DOHH2 (cell line): ENCODE measurements around the gene SORL1-AS1.

ENCODE experiments used
- H3F3A ChIP-seq: fragments of 200-600 bp; sonication (generic), shearing (Covaris generic); 2 replicates; pipeline ENCODE4 v1.6.0; 2016; ENCODE audit warnings: antibody characterized with exemption, mild to moderate bottlenecking; ENCODE audit not compliant: control insufficient read depth, insufficient read depth
- H3K27ac ChIP-seq: fragments of 200-600 bp; sonication (generic); 2 replicates; pipeline ENCODE4 v1.5.1; 2014; ENCODE audit warnings: low read depth, mild to moderate bottlenecking, low read length, moderate library complexity
- H3K27me3 ChIP-seq: fragments of 200-600 bp; sonication (generic); 2 replicates; pipeline ENCODE4 v1.6.1; 2014; ENCODE audit warnings: mild to moderate bottlenecking, low read length, mixed read lengths; ENCODE audit not compliant: control insufficient read depth
- H3K36me3 ChIP-seq: fragments of 200-600 bp; sonication (generic); 2 replicates; pipeline ENCODE4 v1.6.1; 2014; ENCODE audit warnings: mild to moderate bottlenecking, low read length, moderate library complexity, mixed read lengths; ENCODE audit not compliant: control insufficient read depth
- H3K4me1 ChIP-seq: fragments of 200-600 bp; sonication (generic); 2 replicates; pipeline ENCODE4 v1.6.1; 2014; ENCODE audit warnings: mild to moderate bottlenecking, low read length, mixed read lengths; ENCODE audit not compliant: control insufficient read depth
- H3K4me2 ChIP-seq: fragments of 200-600 bp; sonication (generic); 2 replicates; pipeline ENCODE4 v1.6.0; 2014; ENCODE audit warnings: mild to moderate bottlenecking, low read length, moderate library complexity
- H3K4me3 ChIP-seq: fragments of 200-600 bp; sonication (generic); 2 replicates; pipeline ENCODE4 v1.5.1; 2014; ENCODE audit warnings: mild to moderate bottlenecking, low read length, mixed read lengths
- H3K79me2 ChIP-seq: fragments of 200-600 bp; sonication (generic); 2 replicates; pipeline ENCODE4 v1.6.1; 2014; ENCODE audit warnings: mild to moderate bottlenecking, low read length, mixed read lengths; ENCODE audit not compliant: control insufficient read depth
- H3K9me2 ChIP-seq: fragments of 200-600 bp; sonication (generic); replicated peaks from 2 replicates; pipeline ENCODE4 v1.6.1; 2014; ENCODE audit warnings: mild to moderate bottlenecking, low read length, mixed read lengths; ENCODE audit not compliant: control insufficient read depth
- H3K9me3 ChIP-seq: fragments of 200-600 bp; sonication (generic); 2 replicates; pipeline ENCODE4 v1.6.1; 2014; ENCODE audit warnings: antibody characterized with exemption, low read length, mixed read lengths; ENCODE audit not compliant: control insufficient read depth, insufficient read depth
- H4K20me1 ChIP-seq: fragments of 200-600 bp; sonication (generic); 2 replicates; pipeline ENCODE4 v1.6.0; 2014; ENCODE audit warnings: low read depth, mild to moderate bottlenecking, antibody characterized with exemption, low read length, moderate library complexity; ENCODE audit not compliant: control insufficient read depth, insufficient read depth
- EZH2phosphoT487 ChIP-seq: fragments of 200-600 bp; sonication (generic); IDR thresholded peaks from 2 replicates; pipeline ENCODE4 v1.6.1; 2017; ENCODE audit warnings: borderline replicate concordance, mild to moderate bottlenecking, antibody characterized with exemption, low read length, moderate library complexity, mixed read lengths
- TF ChIP-seq, protein P1 (sequence below): fragments of 200-600 bp; sonication (generic); IDR thresholded peaks from one replicate; pipeline ENCODE4 v1.5.1; 2014; ENCODE audit warnings: antibody characterized with exemption, mild to moderate bottlenecking, low read depth, low read length; ENCODE audit not compliant: poor library complexity, severe bottlenecking

Gene SORL1-AS1

GRCh38 chr11:121479698-121480238 is 27.0 kb upstream of the SORL1-AS1 start:
- Histone ChIP-seq H3K4me1 (peaks cover 60% of the 10 kb centered on the region), H3K4me2 (no peak overlapping the region), H3K9me2 (no peaks in the 10 kb centered on the region), H3F3A (no peaks in the 10 kb centered on the region; the same call in 1 of the 2 replicates), H3K27me3 (no peaks in the 10 kb centered on the region), H3K27ac (no peak overlapping the region), H3K4me3 (no peak overlapping the region), H3K36me3 (peaks cover 82% of the 10 kb centered on the region), H3K79me2 (peaks cover 89% of the 10 kb centered on the region), H4K20me1 (peaks cover 3% of the 10 kb centered on the region; the same call in 1 of the 2 replicates), H3K9me3 (no peaks in the 10 kb centered on the region)
- no peak for TF ChIP-seq EZH2phosphoT487
- TF ChIP-seq, protein P1, sequence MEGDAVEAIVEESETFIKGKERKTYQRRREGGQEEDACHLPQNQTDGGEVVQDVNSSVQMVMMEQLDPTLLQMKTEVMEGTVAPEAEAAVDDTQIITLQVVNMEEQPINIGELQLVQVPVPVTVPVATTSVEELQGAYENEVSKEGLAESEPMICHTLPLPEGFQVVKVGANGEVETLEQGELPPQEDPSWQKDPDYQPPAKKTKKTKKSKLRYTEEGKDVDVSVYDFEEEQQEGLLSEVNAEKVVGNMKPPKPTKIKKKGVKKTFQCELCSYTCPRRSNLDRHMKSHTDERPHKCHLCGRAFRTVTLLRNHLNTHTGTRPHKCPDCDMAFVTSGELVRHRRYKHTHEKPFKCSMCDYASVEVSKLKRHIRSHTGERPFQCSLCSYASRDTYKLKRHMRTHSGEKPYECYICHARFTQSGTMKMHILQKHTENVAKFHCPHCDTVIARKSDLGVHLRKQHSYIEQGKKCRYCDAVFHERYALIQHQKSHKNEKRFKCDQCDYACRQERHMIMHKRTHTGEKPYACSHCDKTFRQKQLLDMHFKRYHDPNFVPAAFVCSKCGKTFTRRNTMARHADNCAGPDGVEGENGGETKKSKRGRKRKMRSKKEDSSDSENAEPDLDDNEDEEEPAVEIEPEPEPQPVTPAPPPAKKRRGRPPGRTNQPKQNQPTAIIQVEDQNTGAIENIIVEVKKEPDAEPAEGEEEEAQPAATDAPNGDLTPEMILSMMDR, result no peak

- Histone ChIP-seq H3K27me3 (no peaks in the 10 kb centered on the region), H3F3A (no peaks in the 10 kb centered on the region; the same call in 1 of the 2 replicates), H3K27ac (no peak overlapping the region), H4K20me1 (peaks cover 3% of the 10 kb centered on the region), H3K4me1 (peaks cover 63% of the 10 kb centered on the region), H3K79me2 (peaks cover 89% of the 10 kb centered on the region), H3K9me2 (no peaks in the 10 kb centered on the region), H3K4me2 (no peak overlapping the region), H3K4me3 (no peak overlapping the region), H3K9me3 (no peaks in the 10 kb centered on the region), H3K36me3 (peaks cover 82% of the 10 kb centered on the region)
- TF ChIP-seq, protein P1, result no peak
- TF ChIP-seq EZH2phosphoT487, result no peak
Measured at GRCh38 chr11:121478895-121479697, 26.3 kb upstream of the SORL1-AS1 start.

DNA sequence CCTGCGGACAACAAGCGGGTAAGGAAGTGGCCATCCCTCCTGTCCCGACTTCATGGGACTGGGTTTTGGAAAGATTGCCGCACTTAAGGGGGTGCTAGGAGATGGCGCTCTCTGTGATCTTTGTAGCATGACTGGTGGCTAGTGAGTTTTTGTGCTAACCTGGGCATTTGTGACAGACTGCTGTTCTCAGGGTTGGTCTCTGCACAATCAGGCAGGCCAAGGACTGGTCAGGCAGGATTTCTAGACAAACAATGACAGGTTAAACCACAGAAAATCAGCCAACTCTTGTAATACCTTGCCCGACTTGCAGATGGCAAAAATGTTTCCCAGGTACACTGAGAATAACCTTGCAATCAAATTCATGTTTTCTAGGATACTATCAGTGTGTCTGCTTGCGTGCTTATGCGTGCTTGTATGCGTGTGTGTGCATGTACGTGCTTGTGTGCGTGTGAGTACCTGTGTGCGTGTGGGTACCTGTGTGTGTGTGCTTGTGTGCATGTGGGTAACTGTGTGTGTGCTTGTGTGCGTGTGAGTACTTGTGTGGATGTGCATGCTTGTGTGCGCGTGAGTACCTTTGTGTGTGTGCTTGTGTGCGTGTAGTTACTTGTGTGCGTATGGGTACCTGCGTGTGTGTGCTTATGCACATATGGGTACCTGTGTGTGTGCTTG is 25.6 kb upstream of the SORL1-AS1 start:
- no peak overlapping the region for H3K27ac ChIP-seq
- H3K4me2 ChIP-seq, result no peak overlapping the region
- H3K9me3 ChIP-seq, result no peaks in the 10 kb centered on the region
- no peaks in the 10 kb centered on the region; the same call in 1 of the 2 replicates for H3F3A ChIP-seq
- peaks cover 89% of the 10 kb centered on the region for H3K79me2 ChIP-seq
- no peak for TF ChIP-seq EZH2phosphoT487
- TF ChIP-seq, protein P1, result no peak
- no peak overlapping the region for H3K4me3 ChIP-seq
- H3K27me3 ChIP-seq, result no peaks in the 10 kb centered on the region
- H3K4me1 ChIP-seq, result peaks cover 65% of the 10 kb centered on the region
- peaks cover 3% of the 10 kb centered on the region for H4K20me1 ChIP-seq
- no peaks in the 10 kb centered on the region for H3K9me2 ChIP-seq
- H3K36me3 ChIP-seq, result peaks cover 81% of the 10 kb centered on the region
